Parathyroid adenoma (tissue), 2 donors: ENCODE data around the gene SEMA3A.
"Not testable (repeated sequence)": the region's sequence is repeated elsewhere in the genome, so short reads cannot be mapped to it uniquely, and the experiment has no call there.

Experiments used
- H2AFZ ChIP-seq: fragments of 300-600 bp; sonication (generic); one replicate; pipeline ENCODE4 v1.7.0; 2017; ENCODE audit warnings: antibody characterized with exemption, mild to moderate bottlenecking
- H3K27ac ChIP-seq: fragments of 300-600 bp; sonication (generic); one replicate; pipeline ENCODE4 v1.7.0; 2017
- H3K27me3 ChIP-seq: fragments of 300-600 bp; sonication (generic); one replicate; pipeline ENCODE4 v1.7.0; 2017; ENCODE audit warnings: low read length; ENCODE audit not compliant: control insufficient read depth, insufficient read depth
- H3K36me3 ChIP-seq: fragments of 300-600 bp; sonication (generic); one replicate; pipeline ENCODE4 v1.7.0; 2017; ENCODE audit warnings: low read length; ENCODE audit not compliant: control insufficient read depth, insufficient read depth
- H3K4me1 ChIP-seq: fragments of 300-600 bp; sonication (generic); one replicate; pipeline ENCODE4 v1.7.0; 2017; ENCODE audit warnings: control low read depth
- H3K4me2 ChIP-seq: fragments of 300-600 bp; sonication (generic); one replicate; pipeline ENCODE4 v1.7.0; 2017; ENCODE audit warnings: low read length
- H3K4me3 ChIP-seq: fragments of 300-600 bp; sonication (generic); one replicate; pipeline ENCODE4 v1.7.0; 2017; ENCODE audit warnings: low read depth, low read length
- H3K79me2 ChIP-seq: fragments of 300-600 bp; sonication (generic); one replicate; pipeline ENCODE4 v1.7.0; 2017; ENCODE audit warnings: control low read depth
- H3K9ac ChIP-seq: fragments of 300-600 bp; sonication (generic); one replicate; pipeline ENCODE4 v1.7.0; 2017; ENCODE audit warnings: mild to moderate bottlenecking
- H3K9me3 ChIP-seq: fragments of 300-600 bp; sonication (generic); one replicate; pipeline ENCODE4 v1.7.0; 2017; ENCODE audit warnings: low read length; ENCODE audit not compliant: control insufficient read depth
- TF ChIP-seq, protein P1 (sequence below): fragments of 300-600 bp; sonication (generic); IDR thresholded peaks from one replicate; pipeline ENCODE4 v1.7.0; 2017; ENCODE audit warnings: antibody characterized with exemption, mild to moderate bottlenecking
- donor health status: primary hyperparathyroidism.

Gene SEMA3A

DNA sequence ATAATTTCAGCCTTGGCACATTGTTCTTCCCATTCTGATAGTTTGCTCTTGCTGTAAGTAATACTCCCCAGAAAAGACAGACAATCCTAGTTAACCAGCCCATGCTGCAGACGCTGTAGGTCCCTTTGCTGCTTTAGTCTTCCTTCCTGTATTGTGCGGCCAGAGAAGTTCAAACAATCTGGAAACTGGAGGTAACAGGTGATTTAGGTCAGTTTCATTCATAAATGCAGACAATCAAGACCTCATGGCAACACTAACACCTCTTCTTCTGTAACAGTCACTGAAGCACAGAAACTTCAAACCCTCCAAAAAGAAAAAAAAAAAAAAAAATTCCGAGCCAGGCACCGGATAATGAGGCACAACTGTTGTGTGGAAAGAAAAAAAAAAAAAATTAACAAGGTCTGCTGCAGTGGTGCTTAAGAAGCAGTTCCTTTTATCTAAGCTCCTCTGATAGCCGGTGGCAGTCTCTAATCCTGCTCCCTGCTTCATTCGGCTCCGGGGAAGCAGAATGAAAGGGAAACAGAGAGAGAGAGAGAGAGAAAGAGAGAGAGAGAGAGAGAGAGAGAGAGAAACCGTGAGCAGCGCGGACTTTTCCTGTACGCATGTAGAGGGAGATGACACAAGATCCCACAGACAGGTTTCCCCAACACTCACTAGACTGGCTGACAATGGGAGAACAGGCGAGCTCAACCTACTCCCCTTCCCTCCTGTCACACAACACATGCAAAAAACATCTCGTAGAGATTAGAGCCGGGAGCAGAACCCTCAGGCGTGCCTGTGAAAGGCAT is at the start of gene SEMA3A:
Gene SEMA3A (minus strand): TSS at position 306 of the 788 bp plus-strand sequence. CDS start 203 bp downstream, at position 103.
- Histone ChIP-seq H3K4me3 (peak within 1 kb of the TSS; percentile 73), H3K4me2 (peak within 1 kb of the TSS; percentile 82), H3K9me3 (no peaks in the 10 kb centered on the region), H3K27ac (no peak within 1 kb of the TSS), H3K9ac (no peak within 1 kb of the TSS), H3K4me1 (no peaks in the 10 kb centered on the region), H3K27me3 (no peaks in the 10 kb centered on the region), H2AFZ (peak within 1 kb of the TSS; percentile 9), H3K79me2 (no peaks in the 10 kb centered on the region), H3K36me3 (no peaks in the 10 kb centered on the region)
- TF ChIP-seq, protein P1, sequence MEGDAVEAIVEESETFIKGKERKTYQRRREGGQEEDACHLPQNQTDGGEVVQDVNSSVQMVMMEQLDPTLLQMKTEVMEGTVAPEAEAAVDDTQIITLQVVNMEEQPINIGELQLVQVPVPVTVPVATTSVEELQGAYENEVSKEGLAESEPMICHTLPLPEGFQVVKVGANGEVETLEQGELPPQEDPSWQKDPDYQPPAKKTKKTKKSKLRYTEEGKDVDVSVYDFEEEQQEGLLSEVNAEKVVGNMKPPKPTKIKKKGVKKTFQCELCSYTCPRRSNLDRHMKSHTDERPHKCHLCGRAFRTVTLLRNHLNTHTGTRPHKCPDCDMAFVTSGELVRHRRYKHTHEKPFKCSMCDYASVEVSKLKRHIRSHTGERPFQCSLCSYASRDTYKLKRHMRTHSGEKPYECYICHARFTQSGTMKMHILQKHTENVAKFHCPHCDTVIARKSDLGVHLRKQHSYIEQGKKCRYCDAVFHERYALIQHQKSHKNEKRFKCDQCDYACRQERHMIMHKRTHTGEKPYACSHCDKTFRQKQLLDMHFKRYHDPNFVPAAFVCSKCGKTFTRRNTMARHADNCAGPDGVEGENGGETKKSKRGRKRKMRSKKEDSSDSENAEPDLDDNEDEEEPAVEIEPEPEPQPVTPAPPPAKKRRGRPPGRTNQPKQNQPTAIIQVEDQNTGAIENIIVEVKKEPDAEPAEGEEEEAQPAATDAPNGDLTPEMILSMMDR, result no peak

DNA sequence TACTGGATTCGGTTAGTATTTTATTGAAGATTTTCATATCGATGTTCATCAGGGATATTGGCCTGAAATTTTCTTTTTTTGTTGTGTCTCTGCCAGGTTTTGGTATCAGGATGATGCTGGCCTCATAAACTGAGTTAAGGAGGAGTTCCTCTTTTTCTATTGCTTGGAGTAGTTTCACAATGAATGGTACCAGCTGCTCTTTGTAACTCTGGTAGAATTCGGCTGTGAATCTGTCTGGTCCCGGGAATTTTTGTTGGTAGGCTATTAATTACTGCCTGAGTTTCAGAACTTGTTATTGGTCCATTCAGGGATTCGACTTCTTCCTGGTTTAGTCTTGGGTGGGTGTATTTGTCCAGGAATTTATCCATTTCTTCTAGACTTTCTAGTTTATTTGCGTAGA is 48.4 kb upstream of the SEMA3A start:
- not testable (repeated sequence) for H3K27me3 ChIP-seq, H2AFZ ChIP-seq, H3K27ac ChIP-seq, H3K4me1 ChIP-seq, H3K79me2 ChIP-seq, H3K9ac ChIP-seq, H3K36me3 ChIP-seq, H3K4me3 ChIP-seq, H3K4me2 ChIP-seq, H3K9me3 ChIP-seq

DNA sequence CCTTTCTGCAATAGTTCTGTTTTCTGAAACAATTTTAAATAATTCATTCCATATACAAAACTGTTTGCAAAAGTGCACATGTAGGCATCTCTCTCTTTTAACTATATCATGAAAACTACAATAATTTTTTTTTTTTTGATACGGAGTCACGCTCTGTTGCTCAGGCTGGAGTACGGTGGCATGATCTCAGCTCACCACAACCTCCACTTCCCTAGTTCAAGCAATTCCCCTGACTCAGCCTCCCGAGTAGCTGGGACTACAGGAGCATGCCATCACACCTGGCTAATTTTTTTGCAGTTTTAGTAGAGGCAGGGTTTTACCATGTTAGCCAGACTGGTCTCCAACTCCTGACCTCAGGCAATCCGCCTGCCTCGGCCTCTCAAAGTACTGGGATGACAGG is 44.0 kb upstream of the SEMA3A start:
- Histone ChIP-seq H2AFZ (no peak overlapping the region), H3K4me3 (no peak overlapping the region), H3K9ac (no peak overlapping the region), H3K9me3 (no peaks in the 10 kb centered on the region), H3K36me3 (no peaks in the 10 kb centered on the region), H3K79me2 (no peaks in the 10 kb centered on the region), H3K4me2 (no peak overlapping the region), H3K27ac (no peak overlapping the region), H3K27me3 (no peaks in the 10 kb centered on the region), H3K4me1 (no peaks in the 10 kb centered on the region)
- TF ChIP-seq, protein P1, result no peak

DNA sequence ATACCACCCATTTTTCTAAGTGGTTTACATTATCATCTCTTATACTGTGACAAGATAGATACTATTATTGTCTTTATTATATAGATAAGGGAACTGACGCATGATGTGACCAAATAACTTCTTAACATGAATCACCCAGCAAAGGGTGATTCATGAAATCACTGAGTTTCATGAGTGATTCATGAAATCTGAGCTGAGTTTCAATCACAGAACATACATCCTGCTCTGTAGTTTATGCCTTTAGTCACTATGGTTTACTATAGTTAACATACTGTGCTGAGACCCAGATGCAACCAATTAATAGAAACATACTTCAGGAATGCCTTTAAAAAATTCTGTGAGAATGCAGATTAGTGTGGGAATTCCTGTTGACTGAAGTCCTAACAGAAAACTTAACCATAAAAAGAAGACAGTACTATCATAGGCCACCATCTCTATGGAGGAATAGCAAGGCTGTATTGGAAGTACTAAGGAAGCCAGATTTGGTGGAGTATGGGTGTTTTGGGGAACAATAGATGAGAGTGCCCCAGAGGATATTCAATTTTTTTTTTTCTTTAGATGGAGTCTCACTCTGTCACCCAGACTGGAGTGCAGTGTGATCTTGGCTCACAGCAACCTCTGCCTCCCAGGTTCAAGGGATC is 43.1 kb upstream of the SEMA3A start:
- Histone ChIP-seq H3K9ac (no peak overlapping the region), H3K79me2 (no peaks in the 10 kb centered on the region), H3K4me1 (no peaks in the 10 kb centered on the region), H3K27ac (no peak overlapping the region), H3K36me3 (no peaks in the 10 kb centered on the region), H3K4me2 (no peak overlapping the region), H3K4me3 (no peak overlapping the region), H3K9me3 (no peaks in the 10 kb centered on the region), H2AFZ (no peak overlapping the region), H3K27me3 (no peaks in the 10 kb centered on the region)
- TF ChIP-seq, protein P1, result no peak

DNA sequence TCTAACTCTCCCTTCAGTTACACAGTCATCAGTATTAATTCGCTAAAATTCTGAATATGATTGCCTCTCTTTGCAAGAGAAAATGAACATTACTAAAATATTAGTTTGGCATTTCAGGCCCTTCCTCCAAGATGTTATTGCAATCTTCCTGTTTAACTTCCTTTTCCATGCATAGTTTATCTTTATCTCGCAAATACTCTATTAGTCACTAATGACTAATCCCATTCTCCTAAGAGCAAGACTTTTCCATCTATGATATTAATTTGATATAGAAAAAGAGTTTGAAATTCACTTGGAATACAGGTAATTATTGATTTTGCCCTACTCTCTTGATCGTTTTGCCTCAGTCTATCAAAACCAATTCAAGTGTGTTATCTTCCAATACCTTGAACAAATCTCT is 41.8 kb upstream of the SEMA3A start:
- H3K9me3 ChIP-seq, result no peaks in the 10 kb centered on the region
- H3K36me3 ChIP-seq, result no peaks in the 10 kb centered on the region
- TF ChIP-seq, protein P1, result no peak
- H3K9ac ChIP-seq, result no peak overlapping the region
- no peaks in the 10 kb centered on the region for H3K4me1 ChIP-seq
- H3K27ac ChIP-seq, result no peak overlapping the region
- no peak overlapping the region for H2AFZ ChIP-seq
- H3K27me3 ChIP-seq, result no peaks in the 10 kb centered on the region
- H3K79me2 ChIP-seq, result no peaks in the 10 kb centered on the region
- H3K4me2 ChIP-seq, result no peak overlapping the region
- no peak overlapping the region for H3K4me3 ChIP-seq
